Brain microvascular endothelial cell (primary cell): ENCODE measurements around the gene LMF1.

Source experiments
- DNase-seq: peaks from one replicate; pipeline ENCODE4 v3.0.0-alpha.2; 2020
- H3K27ac ChIP-seq: fragments of 250-450 bp; sonication (Bioruptor Pico); 2 replicates; pipeline ENCODE4 v1.5.1; 2020; ENCODE audit warnings: mild to moderate bottlenecking, moderate library complexity
- H3K27me3 ChIP-seq: fragments of 250-450 bp; sonication (Bioruptor Pico); replicated peaks from 2 replicates; pipeline ENCODE4 v1.5.1; 2020; ENCODE audit warnings: mild to moderate bottlenecking
- H3K36me3 ChIP-seq: fragments of 250-450 bp; sonication (Bioruptor Pico); replicated peaks from 2 replicates; pipeline ENCODE4 v1.5.1; 2020; ENCODE audit warnings: mild to moderate bottlenecking
- H3K4me3 ChIP-seq: 2 replicates; pipeline ENCODE4 v1.5.1; 2011; ENCODE audit warnings: low read depth, mild to moderate bottlenecking, control low read depth, low read length, moderate library complexity
- CTCF ChIP-seq: IDR thresholded peaks from 2 replicates; pipeline ENCODE4 v1.5.1; 2011; ENCODE audit warnings: low read depth, mild to moderate bottlenecking, moderate library complexity, low read length, control low read depth, inconsistent platforms; ENCODE audit errors: missing control alignments
- in situ Hi-C: cut with HindIII; loops from 2 replicates; pipeline ENCODE4 v1.10.0; 2017; ENCODE audit warnings: low sequenced_read_pairs, low pct_ligation_motif_present

Gene LMF1

GRCh38 chr16:909281-910000, 61.3 kb downstream of the LMF1 start:
- no peak for TF ChIP-seq CTCF
- in situ Hi-C loops = no loop called here
- Histone ChIP-seq H3K27ac (no peak overlapping the region), H3K4me3 (no peak overlapping the region), H3K27me3 (no peaks in the 10 kb centered on the region), H3K36me3 (no peaks in the 10 kb centered on the region)
- DNase-seq = no peak

- no peak for TF ChIP-seq CTCF
- Histone ChIP-seq H3K27me3 (no peaks in the 10 kb centered on the region), H3K4me3 (no peak overlapping the region), H3K36me3 (no peaks in the 10 kb centered on the region), H3K27ac (no peak overlapping the region)
- in situ Hi-C loops = no loop called here
- no peak for DNase-seq
Observed at GRCh38 chr16:908526-909155, 62.1 kb downstream of the LMF1 start.

- H3K4me3 ChIP-seq = no peak overlapping the region
- no peak for DNase-seq
- no peak for TF ChIP-seq CTCF
- no peaks in the 10 kb centered on the region for H3K36me3 ChIP-seq
- no peaks in the 10 kb centered on the region for H3K27me3 ChIP-seq
- H3K27ac ChIP-seq = no peak overlapping the region
- in situ Hi-C loops = no loop called here
Observed at GRCh38 chr16:907842-908241, 62.9 kb downstream of the LMF1 start.

- DNase-seq = no peak
- Histone ChIP-seq H3K27ac (no peak overlapping the region), H3K36me3 (no peaks in the 10 kb centered on the region), H3K4me3 (no peak overlapping the region), H3K27me3 (no peaks in the 10 kb centered on the region)
- no peak for TF ChIP-seq CTCF
- in situ Hi-C loops = no loop called here
Observed at GRCh38 chr16:907361-907760, 63.4 kb downstream of the LMF1 start.

- Histone ChIP-seq H3K4me3 (no peak overlapping the region), H3K27ac (no peak overlapping the region), H3K36me3 (no peaks in the 10 kb centered on the region), H3K27me3 (no peaks in the 10 kb centered on the region)
- in situ Hi-C loops = no loop called here
- DNase-seq = no peak
- no peak for TF ChIP-seq CTCF
Observed at GRCh38 chr16:906296-906695, 64.5 kb downstream of the LMF1 start.
